Activated CD8-positive, alpha-beta memory T cell treated with anti-CD3 and anti-CD28 coated beads for 36 hours (primary cell): ENCODE measurements around the gene PCDHB8. TPM values are rescaled to one million over a fixed set of nuclear protein-coding genes. Genes with fewer than 3 reads are reported as not detected.
"Not testable (repeated sequence)": the region's sequence is repeated elsewhere in the genome, so short reads cannot be mapped to it uniquely, and the experiment has no call there.

Experiments
- CTCF ChIA-PET: fragments of 350-600 bp; sonication (Branson Sonifier 250); formaldehyde crosslinking; loops from one replicate; lab custom pipeline; 2021; ENCODE audit warnings: antibody characterized with exemption; lab: Charles Lee
- POLR2A ChIA-PET: fragments of 350-600 bp; sonication (Branson Sonifier 250); formaldehyde crosslinking; loops from one replicate; lab custom pipeline; 2021; ENCODE audit warnings: antibody characterized with exemption; lab: Charles Lee
- total RNA-seq, 2 experiments: library from RNA; stranded (reverse); gene quantifications; one replicate each; pipeline ENCODE4 v1.2.3, GENCODE V29; 2021

PCDHB8 gene
- total RNA-seq, 2 experiments from 2014 or later = not detected

DNA sequence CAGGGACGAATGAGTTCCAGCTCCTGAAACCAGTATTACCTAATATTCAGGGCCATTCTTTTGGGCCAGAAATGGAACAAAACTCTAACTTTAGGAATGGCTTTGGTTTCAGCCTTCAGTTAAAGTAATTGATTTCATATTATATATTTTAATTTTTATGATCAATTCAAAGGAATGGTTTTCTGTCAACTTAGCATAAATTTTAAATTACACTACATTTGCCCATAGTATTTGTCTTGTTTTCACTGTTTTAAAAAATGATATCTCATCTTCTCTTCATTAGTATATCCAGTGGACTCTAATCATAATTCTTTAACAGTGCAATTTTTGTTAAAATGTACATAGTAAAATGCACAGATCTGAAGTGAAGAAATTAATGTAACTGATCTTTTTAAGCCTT, 2.7 kb downstream of the PCDHB8 start:
- POLR2A ChIA-PET = no interaction called here
- CTCF ChIA-PET = no interaction called here

- ChIA-PET CTCF (no interaction called here), POLR2A (no interaction called here)
These were observed 4.7 kb downstream of the PCDHB8 start, which contains the start of gene PCDHB16 for GRCh38 chr5:141182248-141182647. TSS of gene PCDHB16 (plus strand) at chr5:141182387. CDS start at chr5:141182560, 173 bp downstream.

GRCh38 chr5:141184117-141184855, 6.7 kb downstream of the PCDHB8 start:
- POLR2A ChIA-PET, CTCF ChIA-PET: not testable (repeated sequence)

GRCh38 chr5:141186897-141187512, 9.4 kb downstream of the PCDHB8 start, which contains the start of gene PCDHB9:
TSS of gene PCDHB9 (plus strand) at chr5:141187161. CDS start at chr5:141187319, 158 bp downstream.
- ChIA-PET CTCF (interaction anchor here (0.8 kb wide), 1 partner anchor 134 kb away, joined by 3 read pairs; the partner anchor contains the start of gene TAF7), POLR2A (no interaction called here)

GRCh38 chr5:141188682-141189081, 11.1 kb downstream of the PCDHB8 start:
- POLR2A ChIA-PET = interaction anchor here (0.6 kb wide), 1 partner anchor 431 kb away, joined by 3 read pairs; no protein-coding TSS in a partner anchor
- CTCF ChIA-PET = not testable (repeated sequence)

GRCh38 chr5:141189131-141189530, 11.5 kb downstream of the PCDHB8 start:
- CTCF ChIA-PET, POLR2A ChIA-PET: not testable (repeated sequence)

DNA sequence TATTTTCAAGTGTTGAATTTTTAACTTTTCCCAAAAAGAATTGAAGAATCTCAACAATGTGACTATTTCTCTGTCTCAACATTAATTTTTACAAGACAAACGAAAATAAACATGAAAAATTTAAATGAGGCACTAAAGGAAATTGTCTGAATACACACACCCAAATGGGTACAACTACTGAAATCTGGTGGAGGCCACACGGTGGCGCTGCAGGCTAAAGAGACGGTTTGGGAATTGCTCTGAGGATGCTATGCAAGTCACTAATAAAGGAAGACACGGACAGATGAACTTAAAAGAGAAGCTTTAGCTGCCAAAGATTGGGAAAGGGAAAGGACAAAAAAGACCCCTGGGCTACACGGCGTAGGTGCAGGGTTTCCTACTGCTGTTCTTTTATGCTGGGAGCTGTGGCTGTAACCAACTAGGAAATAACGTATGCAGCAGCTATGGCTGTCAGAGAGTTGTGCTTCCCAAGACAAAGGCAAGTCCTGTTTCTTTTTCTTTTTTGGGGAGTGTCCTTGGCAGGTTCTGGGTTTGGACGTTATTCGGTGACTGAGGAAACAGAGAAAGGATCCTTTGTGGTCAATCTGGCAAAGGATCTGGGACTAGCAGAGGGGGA, 14.6 kb downstream of the PCDHB8 start, which contains the start of gene PCDHB10:
Gene PCDHB10, plus strand, starts transcription at position 244 of the 616 bp plus-strand sequence. Its CDS starts 200 bp downstream, at position 444.
- ChIA-PET POLR2A (no interaction called here), CTCF (no interaction called here)

GRCh38 chr5:141194332-141194731, 16.7 kb downstream of the PCDHB8 start:
- POLR2A ChIA-PET, CTCF ChIA-PET: not testable (repeated sequence)

- ChIA-PET CTCF (no interaction called here), POLR2A (no interaction called here)
These were observed 18.8 kb downstream of the PCDHB8 start for GRCh38 chr5:141196363-141196762.

GRCh38 chr5:141199359-141200235, 22.0 kb downstream of the PCDHB8 start, which contains the start of gene PCDHB11:
TSS of gene PCDHB11 (plus strand) at chr5:141199627. CDS start at chr5:141199775, 148 bp downstream.
- POLR2A ChIA-PET = no interaction called here
- CTCF ChIA-PET = no interaction called here

DNA sequence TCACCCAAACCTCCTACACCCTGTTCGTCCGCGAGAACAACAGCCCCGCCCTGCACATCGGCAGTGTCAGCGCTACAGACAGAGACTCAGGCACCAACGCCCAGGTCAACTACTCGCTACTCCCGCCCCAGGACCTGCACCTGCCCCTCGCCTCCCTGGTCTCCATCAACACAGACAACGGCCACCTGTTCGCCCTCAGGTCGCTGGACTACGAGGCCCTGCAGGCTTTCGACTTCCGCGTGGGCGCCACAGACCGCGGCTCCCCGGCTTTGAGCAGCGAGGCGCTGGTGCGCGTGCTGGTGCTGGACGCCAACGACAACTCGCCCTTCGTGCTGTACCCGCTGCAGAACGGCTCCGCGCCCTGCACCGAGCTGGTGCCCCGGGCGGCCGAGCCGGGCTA, 23.5 kb downstream of the PCDHB8 start:
- CTCF ChIA-PET, POLR2A ChIA-PET: not testable (repeated sequence)

DNA sequence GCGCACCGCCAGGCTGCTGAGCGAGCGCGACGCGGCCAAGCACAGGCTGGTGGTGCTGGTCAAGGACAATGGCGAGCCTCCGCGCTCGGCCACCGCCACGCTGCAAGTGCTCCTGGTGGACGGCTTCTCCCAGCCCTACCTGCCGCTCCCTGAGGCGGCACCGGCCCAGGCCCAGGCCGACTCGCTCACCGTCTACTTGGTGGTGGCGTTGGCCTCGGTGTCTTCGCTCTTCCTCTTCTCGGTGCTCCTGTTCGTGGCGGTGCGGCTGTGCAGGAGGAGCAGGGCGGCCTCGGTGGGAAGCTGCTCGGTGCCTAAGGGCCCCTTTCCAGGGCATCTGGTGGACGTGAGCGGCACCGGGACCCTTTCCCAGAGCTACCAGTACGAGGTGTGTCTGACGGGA, 24.1 kb downstream of the PCDHB8 start:
- POLR2A ChIA-PET = not testable (repeated sequence)
- CTCF ChIA-PET = interaction anchor here (0.7 kb wide), 1 partner anchor 357 kb away, joined by 3 read pairs; no protein-coding TSS in a partner anchor

GRCh38 chr5:141208478-141208877, 30.9 kb downstream of the PCDHB8 start, which contains the start of gene PCDHB12:
TSS of gene PCDHB12 (plus strand) at chr5:141208719. CDS start at chr5:141208908, 189 bp downstream.
- ChIA-PET POLR2A (no interaction called here), CTCF (interaction anchor here (0.9 to 1.1 kb wide), 2 partner anchors 143 to 349 kb away, joined by 3 to 4 read pairs; no protein-coding TSS in a partner anchor)

DNA sequence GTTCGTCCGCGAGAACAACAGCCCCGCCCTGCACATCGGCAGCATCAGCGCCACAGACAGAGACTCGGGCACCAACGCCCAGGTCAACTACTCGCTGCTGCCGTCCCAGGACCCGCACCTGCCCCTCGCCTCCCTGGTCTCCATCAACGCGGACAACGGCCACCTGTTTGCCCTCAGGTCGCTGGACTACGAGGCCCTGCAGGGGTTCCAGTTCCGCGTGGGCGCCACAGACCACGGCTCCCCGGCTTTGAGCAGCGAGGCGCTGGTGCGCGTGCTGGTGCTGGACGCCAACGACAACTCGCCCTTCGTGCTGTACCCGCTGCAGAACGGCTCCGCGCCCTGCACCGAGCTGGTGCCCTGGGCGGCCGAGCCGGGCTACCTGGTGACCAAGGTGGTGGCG, 32.7 kb downstream of the PCDHB8 start:
- POLR2A ChIA-PET, CTCF ChIA-PET: not testable (repeated sequence)

DNA sequence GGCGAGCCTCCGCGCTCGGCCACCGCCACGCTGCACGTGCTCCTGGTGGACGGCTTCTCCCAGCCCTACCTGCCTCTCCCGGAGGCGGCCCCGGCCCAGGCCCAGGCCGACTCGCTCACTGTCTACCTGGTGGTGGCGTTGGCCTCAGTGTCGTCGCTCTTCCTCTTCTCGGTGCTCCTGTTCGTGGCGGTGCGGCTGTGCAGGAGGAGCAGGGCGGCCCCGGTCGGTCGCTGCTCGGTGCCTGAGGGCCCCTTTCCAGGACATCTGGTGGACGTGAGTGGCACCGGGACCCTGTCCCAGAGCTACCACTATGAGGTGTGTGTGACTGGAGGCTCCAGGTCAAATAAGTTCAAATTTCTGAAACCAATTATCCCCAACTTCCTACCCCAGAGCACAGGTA, 33.3 kb downstream of the PCDHB8 start:
- POLR2A ChIA-PET, CTCF ChIA-PET: not testable (repeated sequence)

- CTCF ChIA-PET = not testable (repeated sequence)
- POLR2A ChIA-PET = interaction anchor here (0.7 kb wide), 1 partner anchor 272 kb away, joined by 3 read pairs; no protein-coding TSS in a partner anchor
These were observed 36.2 kb downstream of the PCDHB8 start, which contains the start of gene PCDHB13 for GRCh38 chr5:141213656-141214339. TSS of gene PCDHB13 (plus strand) at chr5:141213919. CDS start at chr5:141214124, 205 bp downstream.

DNA sequence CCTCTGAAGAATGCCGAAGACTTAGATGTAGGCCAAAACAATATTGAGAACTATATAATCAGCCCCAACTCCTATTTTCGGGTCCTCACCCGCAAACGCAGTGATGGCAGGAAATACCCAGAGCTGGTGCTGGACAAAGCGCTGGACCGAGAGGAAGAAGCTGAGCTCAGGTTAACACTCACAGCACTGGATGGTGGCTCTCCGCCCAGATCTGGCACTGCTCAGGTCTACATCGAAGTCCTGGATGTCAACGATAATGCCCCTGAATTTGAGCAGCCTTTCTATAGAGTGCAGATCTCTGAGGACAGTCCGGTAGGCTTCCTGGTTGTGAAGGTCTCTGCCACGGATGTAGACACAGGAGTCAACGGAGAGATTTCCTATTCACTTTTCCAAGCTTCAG, 37.0 kb downstream of the PCDHB8 start:
- CTCF ChIA-PET = not testable (repeated sequence)
- POLR2A ChIA-PET = interaction anchor here (0.7 kb wide), 1 partner anchor 271 kb away, joined by 3 read pairs; no protein-coding TSS in a partner anchor

- CTCF ChIA-PET, POLR2A ChIA-PET: not testable (repeated sequence)
These were observed 37.9 kb downstream of the PCDHB8 start for GRCh38 chr5:141215504-141215903.
